Parathyroid adenoma (tissue), 2 donors: Measurements from ENCODE around the gene GRIN2C.

ENCODE experiments used
- H2AFZ ChIP-seq: fragments of 300-600 bp; sonication (generic); one replicate; pipeline ENCODE4 v1.7.0; 2017; ENCODE audit warnings: antibody characterized with exemption, mild to moderate bottlenecking
- H3K27ac ChIP-seq: fragments of 300-600 bp; sonication (generic); one replicate; pipeline ENCODE4 v1.7.0; 2017
- H3K27me3 ChIP-seq: fragments of 300-600 bp; sonication (generic); one replicate; pipeline ENCODE4 v1.7.0; 2017; ENCODE audit warnings: low read length; ENCODE audit not compliant: control insufficient read depth, insufficient read depth
- H3K36me3 ChIP-seq: fragments of 300-600 bp; sonication (generic); one replicate; pipeline ENCODE4 v1.7.0; 2017; ENCODE audit warnings: low read length; ENCODE audit not compliant: control insufficient read depth, insufficient read depth
- H3K4me1 ChIP-seq: fragments of 300-600 bp; sonication (generic); one replicate; pipeline ENCODE4 v1.7.0; 2017; ENCODE audit warnings: control low read depth
- H3K4me2 ChIP-seq: fragments of 300-600 bp; sonication (generic); one replicate; pipeline ENCODE4 v1.7.0; 2017; ENCODE audit warnings: low read length
- H3K4me3 ChIP-seq: fragments of 300-600 bp; sonication (generic); one replicate; pipeline ENCODE4 v1.7.0; 2017; ENCODE audit warnings: low read depth, low read length
- H3K79me2 ChIP-seq: fragments of 300-600 bp; sonication (generic); one replicate; pipeline ENCODE4 v1.7.0; 2017; ENCODE audit warnings: control low read depth
- H3K9ac ChIP-seq: fragments of 300-600 bp; sonication (generic); one replicate; pipeline ENCODE4 v1.7.0; 2017; ENCODE audit warnings: mild to moderate bottlenecking
- H3K9me3 ChIP-seq: fragments of 300-600 bp; sonication (generic); one replicate; pipeline ENCODE4 v1.7.0; 2017; ENCODE audit warnings: low read length; ENCODE audit not compliant: control insufficient read depth
- TF ChIP-seq, protein P1 (sequence below): fragments of 300-600 bp; sonication (generic); IDR thresholded peaks from one replicate; pipeline ENCODE4 v1.7.0; 2017; ENCODE audit warnings: antibody characterized with exemption, mild to moderate bottlenecking
- donor health status: primary hyperparathyroidism.

The GRIN2C gene

DNA sequence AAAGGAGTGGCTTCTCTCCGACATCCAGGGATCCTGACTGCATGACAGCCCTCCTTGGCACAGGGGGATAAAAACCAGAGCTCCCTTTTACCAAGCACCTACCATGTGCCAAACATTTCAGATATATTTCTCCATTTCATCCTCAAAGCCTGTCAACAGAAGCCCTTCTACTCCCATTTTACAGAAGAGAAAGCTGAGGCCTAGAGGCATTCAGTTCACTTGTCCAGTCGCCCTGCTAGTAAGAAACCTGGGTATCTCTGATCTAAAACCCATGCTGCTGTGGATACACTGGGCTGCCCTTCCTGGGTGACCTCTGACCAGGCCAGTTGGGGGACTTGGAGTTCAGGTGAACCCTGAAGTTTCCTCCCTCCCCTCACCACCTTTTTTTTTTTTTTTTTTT lies 19.0 kb upstream of the GRIN2C start:
- no peaks in the 10 kb centered on the region for H3K9me3 ChIP-seq
- TF ChIP-seq, protein P1, sequence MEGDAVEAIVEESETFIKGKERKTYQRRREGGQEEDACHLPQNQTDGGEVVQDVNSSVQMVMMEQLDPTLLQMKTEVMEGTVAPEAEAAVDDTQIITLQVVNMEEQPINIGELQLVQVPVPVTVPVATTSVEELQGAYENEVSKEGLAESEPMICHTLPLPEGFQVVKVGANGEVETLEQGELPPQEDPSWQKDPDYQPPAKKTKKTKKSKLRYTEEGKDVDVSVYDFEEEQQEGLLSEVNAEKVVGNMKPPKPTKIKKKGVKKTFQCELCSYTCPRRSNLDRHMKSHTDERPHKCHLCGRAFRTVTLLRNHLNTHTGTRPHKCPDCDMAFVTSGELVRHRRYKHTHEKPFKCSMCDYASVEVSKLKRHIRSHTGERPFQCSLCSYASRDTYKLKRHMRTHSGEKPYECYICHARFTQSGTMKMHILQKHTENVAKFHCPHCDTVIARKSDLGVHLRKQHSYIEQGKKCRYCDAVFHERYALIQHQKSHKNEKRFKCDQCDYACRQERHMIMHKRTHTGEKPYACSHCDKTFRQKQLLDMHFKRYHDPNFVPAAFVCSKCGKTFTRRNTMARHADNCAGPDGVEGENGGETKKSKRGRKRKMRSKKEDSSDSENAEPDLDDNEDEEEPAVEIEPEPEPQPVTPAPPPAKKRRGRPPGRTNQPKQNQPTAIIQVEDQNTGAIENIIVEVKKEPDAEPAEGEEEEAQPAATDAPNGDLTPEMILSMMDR = no peak
- no peak overlapping the region for H3K27ac ChIP-seq
- H2AFZ ChIP-seq = peak overlapping the region; percentile 85
- H3K4me2 ChIP-seq = no peak overlapping the region
- no peaks in the 10 kb centered on the region for H3K36me3 ChIP-seq
- H3K4me1 ChIP-seq = peaks cover 15% of the 10 kb centered on the region
- no peaks in the 10 kb centered on the region for H3K79me2 ChIP-seq
- H3K9ac ChIP-seq = no peak overlapping the region
- no peaks in the 10 kb centered on the region for H3K27me3 ChIP-seq
- H3K4me3 ChIP-seq = no peak overlapping the region

DNA sequence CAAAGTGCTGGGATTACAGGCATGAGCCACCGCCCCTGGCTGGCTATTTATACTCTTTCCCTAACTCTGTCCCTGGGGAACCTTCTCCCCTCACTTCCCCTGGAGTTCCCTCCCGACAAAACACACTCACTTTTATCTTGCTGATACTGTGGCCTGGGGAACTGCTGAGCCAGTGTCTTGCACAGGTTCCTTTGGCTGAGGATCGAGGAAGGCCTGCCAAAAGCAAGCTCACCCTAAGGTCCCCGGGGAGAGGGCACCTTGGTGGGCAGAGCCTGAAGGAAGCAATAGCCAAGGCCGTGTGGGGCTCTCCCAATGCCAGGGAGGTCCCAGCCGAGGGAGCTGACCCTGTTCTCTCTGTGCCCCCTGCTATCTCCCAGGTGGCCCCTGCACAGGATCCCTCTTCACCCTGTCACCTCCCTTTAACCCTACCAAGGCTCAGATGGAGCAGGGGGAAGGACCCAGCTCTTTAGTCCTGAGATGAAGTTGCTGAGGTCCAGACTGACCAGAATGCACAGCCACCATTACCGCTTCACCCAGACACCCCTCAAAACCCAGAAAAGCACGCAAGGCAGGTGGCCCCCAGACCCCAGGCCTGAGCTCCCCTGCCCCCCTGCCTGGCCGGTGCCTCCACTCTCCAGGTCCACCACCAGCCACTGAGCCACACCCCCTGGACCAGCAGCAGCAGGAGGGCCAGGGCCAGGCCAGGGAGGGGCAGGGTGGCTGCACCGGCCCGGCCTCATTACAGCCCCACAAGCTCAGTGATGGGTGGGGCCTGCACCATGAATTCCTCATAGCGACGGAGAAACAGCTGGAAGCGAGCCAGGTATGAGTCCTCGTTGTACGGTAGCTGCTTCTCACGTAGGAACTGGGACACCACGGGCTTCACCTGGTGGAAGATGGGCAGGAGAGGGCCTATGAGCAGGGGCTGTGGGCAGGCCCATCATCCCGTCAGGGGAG lies 18.2 kb upstream of the GRIN2C start:
- Histone ChIP-seq H3K4me1 (peaks cover 15% of the 10 kb centered on the region), H3K36me3 (no peaks in the 10 kb centered on the region), H3K27me3 (no peaks in the 10 kb centered on the region), H3K79me2 (no peaks in the 10 kb centered on the region), H3K27ac (peak overlapping the region; percentile 54), H3K9ac (no peak overlapping the region), H3K4me2 (no peak overlapping the region), H3K9me3 (no peaks in the 10 kb centered on the region), H2AFZ (peak overlapping the region; percentile 85), H3K4me3 (no peak overlapping the region)
- TF ChIP-seq, protein P1 = no peak

DNA sequence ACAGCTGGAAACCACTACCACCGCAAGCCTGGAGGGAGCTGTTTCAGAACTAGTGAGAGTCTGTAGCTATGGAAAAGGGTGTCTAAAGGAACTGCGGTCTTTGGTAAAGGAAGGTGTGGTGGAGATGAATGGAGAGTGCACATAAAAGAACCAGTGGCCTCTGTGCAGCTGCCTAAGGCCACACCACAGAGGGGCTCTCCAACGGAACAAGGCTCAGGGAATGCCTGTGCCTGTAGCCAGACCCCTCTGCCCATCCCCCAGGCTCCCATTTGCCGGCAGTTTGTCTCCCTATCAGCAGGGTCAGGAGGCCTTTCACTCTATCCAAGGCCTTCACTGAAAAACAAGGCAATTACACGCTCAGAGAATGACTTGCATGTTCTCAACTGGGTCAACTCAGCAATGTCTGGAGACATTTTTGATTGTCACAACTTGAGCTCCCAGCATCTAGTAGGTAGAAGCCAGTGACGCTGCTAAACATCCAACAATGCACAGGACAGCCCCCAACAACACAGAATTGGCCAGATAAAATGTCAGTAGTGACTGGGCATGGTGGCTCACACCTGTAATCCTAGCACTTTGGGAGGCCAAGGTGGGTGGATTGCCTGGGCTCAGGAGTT lies 16.4 kb upstream of the GRIN2C start:
- no peaks in the 10 kb centered on the region for H3K27me3 ChIP-seq
- H3K27ac ChIP-seq = no peak overlapping the region
- no peaks in the 10 kb centered on the region for H3K36me3 ChIP-seq
- no peak overlapping the region for H3K9ac ChIP-seq
- no peak overlapping the region for H3K4me3 ChIP-seq
- no peaks in the 10 kb centered on the region for H3K79me2 ChIP-seq
- no peak overlapping the region for H3K4me2 ChIP-seq
- peaks cover 23% of the 10 kb centered on the region for H3K4me1 ChIP-seq
- TF ChIP-seq, protein P1 = no peak
- H2AFZ ChIP-seq = no peak overlapping the region
- no peaks in the 10 kb centered on the region for H3K9me3 ChIP-seq

DNA sequence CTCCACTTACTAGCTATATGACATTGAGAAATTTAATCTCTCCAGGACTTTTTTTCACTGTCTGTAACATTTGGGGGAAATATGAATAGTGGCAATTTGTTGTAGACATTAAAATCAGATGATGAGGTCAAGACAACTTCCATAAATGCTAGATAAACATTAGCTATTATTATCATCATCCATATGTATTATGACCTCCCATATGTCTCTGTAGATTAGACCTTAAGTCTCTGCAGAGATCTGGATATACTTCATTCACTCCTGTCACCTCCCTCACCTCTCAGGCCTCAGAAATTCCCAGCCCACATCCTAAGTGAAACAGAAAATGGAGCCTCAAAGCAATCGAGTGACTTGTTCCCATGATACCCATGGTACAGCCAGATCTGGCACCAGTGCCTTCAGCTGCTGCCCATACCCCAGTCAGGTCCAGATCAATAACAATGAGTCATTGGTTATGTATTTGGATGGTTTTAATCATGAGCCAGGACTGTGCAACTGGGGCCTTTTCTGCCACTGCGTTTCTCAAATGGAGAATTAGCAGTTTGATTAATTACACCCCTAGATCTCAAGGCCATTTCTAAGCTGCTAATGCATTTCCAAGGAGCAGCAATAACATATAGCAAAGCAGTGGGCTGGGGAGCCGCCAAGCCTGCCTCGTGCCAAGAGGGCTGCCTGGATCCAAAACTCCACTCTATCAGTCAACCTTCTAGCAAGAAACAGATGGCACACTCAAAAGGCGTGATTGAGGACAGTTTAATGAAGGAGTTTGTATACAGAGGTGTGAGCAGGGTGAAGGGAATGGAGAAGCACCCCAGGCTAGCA lies 15.7 kb upstream of the GRIN2C start:
- no peaks in the 10 kb centered on the region for H3K79me2 ChIP-seq
- no peaks in the 10 kb centered on the region for H3K27me3 ChIP-seq
- H3K4me2 ChIP-seq = no peak overlapping the region
- H3K9ac ChIP-seq = no peak overlapping the region
- H3K4me3 ChIP-seq = no peak overlapping the region
- no peak overlapping the region for H2AFZ ChIP-seq
- H3K27ac ChIP-seq = no peak overlapping the region
- H3K9me3 ChIP-seq = no peaks in the 10 kb centered on the region
- no peaks in the 10 kb centered on the region for H3K36me3 ChIP-seq
- TF ChIP-seq, protein P1 = no peak
- peaks cover 23% of the 10 kb centered on the region for H3K4me1 ChIP-seq
